Measurements from ENCODE around the gene RNU6-9.

RNU6-9 gene

GRCh38 chr19:900043-900301 is 6.7 kb downstream of the RNU6-9 start:
- in situ Hi-C loops (cut with MboI; ENCODE audit: low sequenced_read_pairs, unreplicated experiment), result no loop called here
- no peak for TF ChIP-seq CTCF (IDR thresholded peaks at IDR 0.05; ENCODE audit: borderline replicate concordance, control extremely low read depth, extremely low read depth, insufficient read depth, missing control alignments)
- no peak for DNase-seq (ENCODE audit: low spot score)

GRCh38 chr19:900302-901111 is 7.2 kb downstream of the RNU6-9 start:
- no peak for TF ChIP-seq CTCF (IDR thresholded peaks at IDR 0.05; ENCODE audit: borderline replicate concordance, control extremely low read depth, extremely low read depth, insufficient read depth, missing control alignments)
- DNase-seq (ENCODE audit: low spot score), result no peak
- in situ Hi-C loops (cut with MboI; ENCODE audit: low sequenced_read_pairs, unreplicated experiment), result no loop called here

- no peak for DNase-seq (ENCODE audit: low spot score)
- in situ Hi-C loops (cut with MboI; ENCODE audit: low sequenced_read_pairs, unreplicated experiment), result no loop called here
These were observed 8.2 kb downstream of the RNU6-9 start for GRCh38 chr19:901216-902092.

GRCh38 chr19:902093-902370 is 8.7 kb downstream of the RNU6-9 start:
- in situ Hi-C loops (cut with MboI; ENCODE audit: low sequenced_read_pairs, unreplicated experiment), result no loop called here
- TF ChIP-seq CTCF (IDR thresholded peaks at IDR 0.05; ENCODE audit: borderline replicate concordance, control extremely low read depth, extremely low read depth, insufficient read depth, missing control alignments), result no peak
- DNase-seq (ENCODE audit: low spot score), result no peak

More at GRCh38 chr19:901216-902092, 8.2 kb downstream of the RNU6-9 start:
- TF ChIP-seq CTCF (IDR thresholded peaks at IDR 0.05; ENCODE audit: borderline replicate concordance, control extremely low read depth, extremely low read depth, insufficient read depth, missing control alignments), result no peak

- in situ Hi-C loops (cut with MboI; ENCODE audit: low sequenced_read_pairs, unreplicated experiment), result no loop called here
- TF ChIP-seq CTCF (IDR thresholded peaks at IDR 0.05; ENCODE audit: borderline replicate concordance, control extremely low read depth, extremely low read depth, insufficient read depth, missing control alignments), result no peak
- no peak for DNase-seq (ENCODE audit: low spot score)
These were observed 9.4 kb downstream of the RNU6-9 start for GRCh38 chr19:902446-903226.

- in situ Hi-C loops (cut with MboI; ENCODE audit: low sequenced_read_pairs, unreplicated experiment), result no loop called here
- no peak for TF ChIP-seq CTCF (IDR thresholded peaks at IDR 0.05; ENCODE audit: borderline replicate concordance, control extremely low read depth, extremely low read depth, insufficient read depth, missing control alignments)
- DNase-seq (ENCODE audit: low spot score), result no peak
These were observed 10.0 kb downstream of the RNU6-9 start for GRCh38 chr19:903266-903797.

All from GM13976 (cell line).